ENCODE data around the gene EYS. TPM values are rescaled to one million over a fixed set of nuclear protein-coding genes. Genes with fewer than 3 reads are reported as not detected.

Gene EYS
- total and polyA plus RNA-seq, 2 of the 13 experiments (the other 11 are each of a cell fraction or from before 2014, with no cell fraction given): 0.04 to 0.07 TPM

DNA sequence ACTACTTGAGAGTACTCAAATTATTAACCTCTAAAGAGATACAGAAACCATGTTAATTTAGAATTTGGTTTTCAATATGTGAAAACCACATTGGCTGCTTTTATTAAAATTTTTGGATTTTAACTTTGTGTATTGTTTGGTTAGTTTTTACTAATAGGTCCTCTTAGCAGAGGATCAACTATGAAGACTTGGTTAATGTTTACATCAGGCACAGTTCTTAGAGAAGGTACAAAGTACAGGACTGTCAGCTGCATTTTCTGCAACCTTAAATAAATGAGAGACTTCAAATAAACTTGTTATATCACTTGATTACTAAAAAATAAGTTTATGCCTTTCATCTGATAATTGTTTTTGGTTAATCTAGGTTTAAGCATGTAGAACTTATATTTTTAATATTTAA is 1982.3 kb downstream of the EYS start (continued):
- TF ChIP-seq HNRNPLL (IDR thresholded peaks at IDR 0.05; ENCODE audit: low read depth, low read length, poor library complexity, severe bottlenecking) (no peak), ETV5 (CRISPR knock-in tag; IDR thresholded peaks at IDR 0.05; ENCODE audit: borderline replicate concordance) (no peak), ZNF598 (CRISPR knock-in tag; IDR thresholded peaks at IDR 0.05; ENCODE audit: borderline replicate concordance) (no peak), TSC22D2 (CRISPR knock-in tag; IDR thresholded peaks at IDR 0.05; ENCODE audit: borderline replicate concordance) (no peak), ATF7 (IDR thresholded peaks at IDR 0.05) (no peak), ATF7 (CRISPR knock-in tag; IDR thresholded peaks at IDR 0.05) (no peak), ZNF841 (CRISPR knock-in tag; IDR thresholded peaks at IDR 0.05; ENCODE audit: borderline replicate concordance) (no peak), KAT7 (CRISPR knock-in tag; IDR thresholded peaks at IDR 0.05; ENCODE audit: borderline replicate concordance) (no peak), ADNP (CRISPR knock-in tag; IDR thresholded peaks at IDR 0.05) (no peak), GATAD1 (CRISPR knock-in tag; IDR thresholded peaks at IDR 0.05) (no peak), TFAP4 (IDR thresholded peaks at IDR 0.05; ENCODE audit: borderline replicate concordance, low read depth) (peak; percentile 71), PLSCR1 (CRISPR knock-in tag; IDR thresholded peaks at IDR 0.05; ENCODE audit: borderline replicate concordance) (no peak), PAWR (CRISPR knock-in tag; IDR thresholded peaks at IDR 0.05; ENCODE audit: borderline replicate concordance) (no peak), RELA (CRISPR knock-in tag; IDR thresholded peaks at IDR 0.05) (no peak), ASH2L (IDR thresholded peaks at IDR 0.05; ENCODE audit: insufficient read length, low read depth, low read length) (peak; percentile 71), ZNF629 (CRISPR knock-in tag; conservative IDR thresholded peaks at IDR 0.05) (no peak), CBFB (CRISPR knock-in tag; IDR thresholded peaks at IDR 0.05) (no peak)
- TF ChIP-seq, protein P1, sequence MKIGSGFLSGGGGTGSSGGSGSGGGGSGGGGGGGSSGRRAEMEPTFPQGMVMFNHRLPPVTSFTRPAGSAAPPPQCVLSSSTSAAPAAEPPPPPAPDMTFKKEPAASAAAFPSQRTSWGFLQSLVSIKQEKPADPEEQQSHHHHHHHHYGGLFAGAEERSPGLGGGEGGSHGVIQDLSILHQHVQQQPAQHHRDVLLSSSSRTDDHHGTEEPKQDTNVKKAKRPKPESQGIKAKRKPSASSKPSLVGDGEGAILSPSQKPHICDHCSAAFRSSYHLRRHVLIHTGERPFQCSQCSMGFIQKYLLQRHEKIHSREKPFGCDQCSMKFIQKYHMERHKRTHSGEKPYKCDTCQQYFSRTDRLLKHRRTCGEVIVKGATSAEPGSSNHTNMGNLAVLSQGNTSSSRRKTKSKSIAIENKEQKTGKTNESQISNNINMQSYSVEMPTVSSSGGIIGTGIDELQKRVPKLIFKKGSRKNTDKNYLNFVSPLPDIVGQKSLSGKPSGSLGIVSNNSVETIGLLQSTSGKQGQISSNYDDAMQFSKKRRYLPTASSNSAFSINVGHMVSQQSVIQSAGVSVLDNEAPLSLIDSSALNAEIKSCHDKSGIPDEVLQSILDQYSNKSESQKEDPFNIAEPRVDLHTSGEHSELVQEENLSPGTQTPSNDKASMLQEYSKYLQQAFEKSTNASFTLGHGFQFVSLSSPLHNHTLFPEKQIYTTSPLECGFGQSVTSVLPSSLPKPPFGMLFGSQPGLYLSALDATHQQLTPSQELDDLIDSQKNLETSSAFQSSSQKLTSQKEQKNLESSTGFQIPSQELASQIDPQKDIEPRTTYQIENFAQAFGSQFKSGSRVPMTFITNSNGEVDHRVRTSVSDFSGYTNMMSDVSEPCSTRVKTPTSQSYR (CRISPR knock-in tag; IDR thresholded peaks at IDR 0.05; ENCODE audit: borderline replicate concordance): no peak
- TF ChIP-seq, protein P2, sequence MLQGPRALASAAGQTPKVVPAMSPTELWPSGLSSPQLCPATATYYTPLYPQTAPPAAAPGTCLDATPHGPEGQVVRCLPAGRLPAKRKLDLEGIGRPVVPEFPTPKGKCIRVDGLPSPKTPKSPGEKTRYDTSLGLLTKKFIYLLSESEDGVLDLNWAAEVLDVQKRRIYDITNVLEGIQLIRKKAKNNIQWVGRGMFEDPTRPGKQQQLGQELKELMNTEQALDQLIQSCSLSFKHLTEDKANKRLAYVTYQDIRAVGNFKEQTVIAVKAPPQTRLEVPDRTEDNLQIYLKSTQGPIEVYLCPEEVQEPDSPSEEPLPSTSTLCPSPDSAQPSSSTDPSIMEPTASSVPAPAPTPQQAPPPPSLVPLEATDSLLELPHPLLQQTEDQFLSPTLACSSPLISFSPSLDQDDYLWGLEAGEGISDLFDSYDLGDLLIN (CRISPR knock-in tag; IDR thresholded peaks at IDR 0.05; ENCODE audit: borderline replicate concordance): no peak
- TF ChIP-seq, protein P3, sequence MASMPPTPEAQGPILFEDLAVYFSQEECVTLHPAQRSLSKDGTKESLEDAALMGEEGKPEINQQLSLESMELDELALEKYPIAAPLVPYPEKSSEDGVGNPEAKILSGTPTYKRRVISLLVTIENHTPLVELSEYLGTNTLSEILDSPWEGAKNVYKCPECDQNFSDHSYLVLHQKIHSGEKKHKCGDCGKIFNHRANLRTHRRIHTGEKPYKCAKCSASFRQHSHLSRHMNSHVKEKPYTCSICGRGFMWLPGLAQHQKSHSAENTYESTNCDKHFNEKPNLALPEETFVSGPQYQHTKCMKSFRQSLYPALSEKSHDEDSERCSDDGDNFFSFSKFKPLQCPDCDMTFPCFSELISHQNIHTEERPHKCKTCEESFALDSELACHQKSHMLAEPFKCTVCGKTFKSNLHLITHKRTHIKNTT (CRISPR knock-in tag; IDR thresholded peaks at IDR 0.05): no peak
- TF ChIP-seq, protein P4, sequence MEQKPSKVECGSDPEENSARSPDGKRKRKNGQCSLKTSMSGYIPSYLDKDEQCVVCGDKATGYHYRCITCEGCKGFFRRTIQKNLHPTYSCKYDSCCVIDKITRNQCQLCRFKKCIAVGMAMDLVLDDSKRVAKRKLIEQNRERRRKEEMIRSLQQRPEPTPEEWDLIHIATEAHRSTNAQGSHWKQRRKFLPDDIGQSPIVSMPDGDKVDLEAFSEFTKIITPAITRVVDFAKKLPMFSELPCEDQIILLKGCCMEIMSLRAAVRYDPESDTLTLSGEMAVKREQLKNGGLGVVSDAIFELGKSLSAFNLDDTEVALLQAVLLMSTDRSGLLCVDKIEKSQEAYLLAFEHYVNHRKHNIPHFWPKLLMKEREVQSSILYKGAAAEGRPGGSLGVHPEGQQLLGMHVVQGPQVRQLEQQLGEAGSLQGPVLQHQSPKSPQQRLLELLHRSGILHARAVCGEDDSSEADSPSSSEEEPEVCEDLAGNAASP (CRISPR knock-in tag; IDR thresholded peaks at IDR 0.05; ENCODE audit: borderline replicate concordance): no peak
- TF ChIP-seq, protein P5, sequence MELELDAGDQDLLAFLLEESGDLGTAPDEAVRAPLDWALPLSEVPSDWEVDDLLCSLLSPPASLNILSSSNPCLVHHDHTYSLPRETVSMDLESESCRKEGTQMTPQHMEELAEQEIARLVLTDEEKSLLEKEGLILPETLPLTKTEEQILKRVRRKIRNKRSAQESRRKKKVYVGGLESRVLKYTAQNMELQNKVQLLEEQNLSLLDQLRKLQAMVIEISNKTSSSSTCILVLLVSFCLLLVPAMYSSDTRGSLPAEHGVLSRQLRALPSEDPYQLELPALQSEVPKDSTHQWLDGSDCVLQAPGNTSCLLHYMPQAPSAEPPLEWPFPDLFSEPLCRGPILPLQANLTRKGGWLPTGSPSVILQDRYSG (CRISPR knock-in tag; IDR thresholded peaks at IDR 0.05): no peak

Measured in HepG2 (cell line).